ENCODE data around the gene HAO1.

HAO1 gene

DNA sequence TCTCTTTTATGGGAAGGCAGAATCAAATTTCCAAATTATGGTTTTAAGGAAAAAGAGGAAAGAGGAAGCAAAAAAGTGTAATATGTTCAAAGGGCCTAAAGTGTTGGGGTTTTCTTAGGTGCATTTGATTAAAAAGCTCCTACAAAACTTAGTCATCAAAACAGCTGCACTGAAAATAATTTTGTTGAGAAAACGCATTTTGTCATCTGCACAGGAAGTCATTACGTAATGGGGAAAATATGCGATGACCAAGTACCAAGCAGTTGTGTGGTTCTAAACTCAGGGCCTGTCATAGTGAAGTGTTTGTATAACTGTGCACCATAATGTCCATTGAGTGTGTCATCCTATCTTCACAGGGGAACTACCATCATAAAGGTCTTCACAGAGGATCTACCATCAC is 15.6 kb downstream of the HAO1 start:
- Histone ChIP-seq H2AFZ (ENCODE audit: low read length) (no peak overlapping the region), H3K27ac (replicated peaks; ENCODE audit: low read length) (no peak overlapping the region), H3K18ac (ENCODE audit: low read length) (no peak overlapping the region), H3K14ac (ENCODE audit: low read length) (no peak overlapping the region), H2BK12ac (ENCODE audit: low read length) (no peak overlapping the region), H3K4me1 (ENCODE audit: control insufficient read depth in 2 of 2, insufficient read depth in 1 of 2, low read depth in 1 of 2, low read length in 2 of 2) (no peaks in the 10 kb centered on the region), H3K9ac (ENCODE audit: low read depth, low read length, poor library complexity) (no peak overlapping the region), H4K8ac (ENCODE audit: low read depth, low read length) (no peak overlapping the region), H3K27me3 (ENCODE audit: control insufficient read depth in 3 of 3, insufficient read depth in 3 of 3, low read depth in 1 of 3, low read length in 3 of 3) (no peaks in the 10 kb centered on the region), H2BK120ac (ENCODE audit: low read depth, low read length) (no peak overlapping the region), H3K23ac (ENCODE audit: low read depth, low read length, poor library complexity) (no peak overlapping the region), H3K4ac (ENCODE audit: low read length) (no peak overlapping the region), H2AK5ac (ENCODE audit: low read depth, low read length) (no peak overlapping the region), H3K79me1 (ENCODE audit: low read depth, low read length) (no peaks in the 10 kb centered on the region), H3K4me3 (ENCODE audit: low read length in 2 of 2) (no peak overlapping the region), H3K9me3 (replicated peaks in 1 of 2; ENCODE audit: control insufficient read depth in 2 of 2, insufficient read depth in 1 of 2, low read depth in 1 of 2, low read length in 2 of 2) (no peaks in the 10 kb centered on the region), H3K4me2 (ENCODE audit: insufficient read depth, low read length, poor library complexity, severe bottlenecking) (no peak overlapping the region), H4K91ac (ENCODE audit: low read depth, low read length, poor library complexity) (no peak overlapping the region), H3K36me3 (replicated peaks in 1 of 2; ENCODE audit: control insufficient read depth in 2 of 2, insufficient read depth in 2 of 2, low read length in 2 of 2) (no peaks in the 10 kb centered on the region), H2BK15ac (ENCODE audit: low read length) (no peak overlapping the region), H2BK5ac (ENCODE audit: low read length) (no peak overlapping the region)
- WGBS, 2 donors (ENCODE audit: extremely low coverage in 2 of 2, insufficient read length in 2 of 2, insufficient replicate concordance in 1 of 2): no CpG with 5 or more reads among the region's 3 CpGs
- DNase-seq (ENCODE audit: low spot score): no peak

DNA sequence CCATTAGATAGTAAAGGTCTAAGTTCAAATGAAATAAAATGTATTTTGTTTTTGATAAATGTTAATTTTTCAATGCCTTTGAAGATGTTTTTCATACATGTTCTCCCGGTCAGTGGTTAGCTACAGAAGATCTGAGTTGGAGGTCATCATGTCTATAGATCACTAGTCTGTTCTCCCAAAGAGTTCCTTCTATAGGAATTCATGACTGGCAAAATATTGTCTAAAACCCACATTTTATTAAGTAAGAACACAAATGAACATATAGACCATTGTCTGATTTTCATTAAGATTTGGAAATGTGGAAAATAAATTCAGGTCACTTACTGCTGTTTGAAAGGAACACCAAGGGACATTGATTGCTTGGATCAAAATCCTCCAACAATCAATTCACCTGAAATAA is 23.6 kb downstream of the HAO1 start:
- no CpG with 5 or more reads among the region's 1 CpG for WGBS, 2 donors (ENCODE audit: extremely low coverage in 2 of 2, insufficient read length in 2 of 2, insufficient replicate concordance in 1 of 2)
- peaks cover 0 to 3% (median 0%) of the 10 kb centered on the region in 3 experiments for H3K27me3 ChIP-seq (ENCODE audit: control insufficient read depth in 3 of 3, insufficient read depth in 3 of 3, low read depth in 1 of 3, low read length in 3 of 3)
- no peak overlapping the region for H3K4me2 ChIP-seq (ENCODE audit: insufficient read depth, low read length, poor library complexity, severe bottlenecking)
- DNase-seq (ENCODE audit: low spot score): no peak
- H4K8ac ChIP-seq (ENCODE audit: low read depth, low read length): no peak overlapping the region
- H3K14ac ChIP-seq (ENCODE audit: low read length): no peak overlapping the region
- no peak overlapping the region for H2BK12ac ChIP-seq (ENCODE audit: low read length)
- H3K79me1 ChIP-seq (ENCODE audit: low read depth, low read length): no peaks in the 10 kb centered on the region
- no peak overlapping the region for H2BK5ac ChIP-seq (ENCODE audit: low read length)
- no peak overlapping the region for H3K4me3 ChIP-seq (ENCODE audit: low read length in 2 of 2)
- no peak overlapping the region for H4K91ac ChIP-seq (ENCODE audit: low read depth, low read length, poor library complexity)
- no peak overlapping the region for H3K23ac ChIP-seq (ENCODE audit: low read depth, low read length, poor library complexity)
- H2AK5ac ChIP-seq (ENCODE audit: low read depth, low read length): no peak overlapping the region
- no peak overlapping the region for H3K9ac ChIP-seq (ENCODE audit: low read depth, low read length, poor library complexity)
- H2BK15ac ChIP-seq (ENCODE audit: low read length): no peak overlapping the region
- no peaks in the 10 kb centered on the region for H3K36me3 ChIP-seq (replicated peaks in 1 of 2; ENCODE audit: control insufficient read depth in 2 of 2, insufficient read depth in 2 of 2, low read length in 2 of 2)
- H3K4ac ChIP-seq (ENCODE audit: low read length): no peak overlapping the region
- H2BK120ac ChIP-seq (ENCODE audit: low read depth, low read length): no peak overlapping the region
- H3K4me1 ChIP-seq (ENCODE audit: control insufficient read depth in 2 of 2, insufficient read depth in 1 of 2, low read depth in 1 of 2, low read length in 2 of 2): peaks cover 0 to 4% of the 10 kb centered on the region in 2 donors
- no peak overlapping the region for H3K27ac ChIP-seq (replicated peaks; ENCODE audit: low read length)
- no peaks in the 10 kb centered on the region for H3K9me3 ChIP-seq (replicated peaks in 1 of 2; ENCODE audit: control insufficient read depth in 2 of 2, insufficient read depth in 1 of 2, low read depth in 1 of 2, low read length in 2 of 2)
- H3K18ac ChIP-seq (ENCODE audit: low read length): no peak overlapping the region
- no peak overlapping the region for H2AFZ ChIP-seq (ENCODE audit: low read length)

DNA sequence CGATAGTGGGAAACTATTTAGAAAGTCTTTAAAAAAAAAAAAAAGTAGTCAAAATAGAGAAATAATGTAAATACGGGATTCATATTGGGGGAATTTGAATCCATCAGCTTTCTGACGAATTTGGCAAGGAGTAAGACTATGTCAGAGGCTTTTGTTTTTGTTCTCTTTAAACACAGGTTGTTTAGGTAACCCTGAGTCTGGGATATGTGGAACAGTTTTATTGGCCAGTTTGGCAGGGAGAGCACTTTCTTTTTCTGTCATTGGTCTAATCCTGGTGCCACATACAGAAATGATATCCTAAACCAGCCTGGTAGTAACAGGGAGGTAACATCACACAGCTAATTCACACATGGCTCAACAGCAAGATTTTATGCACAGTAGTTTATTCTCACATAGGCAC is 27.7 kb downstream of the HAO1 start:
- peaks cover 0 to 4% of the 10 kb centered on the region in 2 donors for H3K4me1 ChIP-seq (ENCODE audit: control insufficient read depth in 2 of 2, insufficient read depth in 1 of 2, low read depth in 1 of 2, low read length in 2 of 2)
- no peak overlapping the region for H2BK120ac ChIP-seq (ENCODE audit: low read depth, low read length)
- H3K4me3 ChIP-seq (ENCODE audit: low read length in 2 of 2): no peak overlapping the region
- H2BK5ac ChIP-seq (ENCODE audit: low read length): no peak overlapping the region
- no peak for DNase-seq (ENCODE audit: low spot score)
- no peak overlapping the region for H4K8ac ChIP-seq (ENCODE audit: low read depth, low read length)
- no peak overlapping the region for H4K91ac ChIP-seq (ENCODE audit: low read depth, low read length, poor library complexity)
- no peak overlapping the region for H3K4me2 ChIP-seq (ENCODE audit: insufficient read depth, low read length, poor library complexity, severe bottlenecking)
- H2BK15ac ChIP-seq (ENCODE audit: low read length): no peak overlapping the region
- H3K27ac ChIP-seq (replicated peaks; ENCODE audit: low read length): no peak overlapping the region
- H2AK5ac ChIP-seq (ENCODE audit: low read depth, low read length): no peak overlapping the region
- H3K79me1 ChIP-seq (ENCODE audit: low read depth, low read length): no peaks in the 10 kb centered on the region
- H3K27me3 ChIP-seq (ENCODE audit: control insufficient read depth in 3 of 3, insufficient read depth in 3 of 3, low read depth in 1 of 3, low read length in 3 of 3): peaks cover 0 to 3% (median 0%) of the 10 kb centered on the region in 3 experiments
- no peak overlapping the region for H3K18ac ChIP-seq (ENCODE audit: low read length)
- no peaks in the 10 kb centered on the region for H3K36me3 ChIP-seq (replicated peaks in 1 of 2; ENCODE audit: control insufficient read depth in 2 of 2, insufficient read depth in 2 of 2, low read length in 2 of 2)
- no peak overlapping the region for H3K9ac ChIP-seq (ENCODE audit: low read depth, low read length, poor library complexity)
- no peak overlapping the region for H3K4ac ChIP-seq (ENCODE audit: low read length)
- no peaks in the 10 kb centered on the region for H3K9me3 ChIP-seq (replicated peaks in 1 of 2; ENCODE audit: control insufficient read depth in 2 of 2, insufficient read depth in 1 of 2, low read depth in 1 of 2, low read length in 2 of 2)
- no peak overlapping the region for H3K23ac ChIP-seq (ENCODE audit: low read depth, low read length, poor library complexity)
- no peak overlapping the region for H2AFZ ChIP-seq (ENCODE audit: low read length)
- H3K14ac ChIP-seq (ENCODE audit: low read length): no peak overlapping the region
- WGBS, 2 donors (ENCODE audit: extremely low coverage in 2 of 2, insufficient read length in 2 of 2, insufficient replicate concordance in 1 of 2): no CpG with 5 or more reads among the region's 3 CpGs
- H2BK12ac ChIP-seq (ENCODE audit: low read length): no peak overlapping the region

DNA sequence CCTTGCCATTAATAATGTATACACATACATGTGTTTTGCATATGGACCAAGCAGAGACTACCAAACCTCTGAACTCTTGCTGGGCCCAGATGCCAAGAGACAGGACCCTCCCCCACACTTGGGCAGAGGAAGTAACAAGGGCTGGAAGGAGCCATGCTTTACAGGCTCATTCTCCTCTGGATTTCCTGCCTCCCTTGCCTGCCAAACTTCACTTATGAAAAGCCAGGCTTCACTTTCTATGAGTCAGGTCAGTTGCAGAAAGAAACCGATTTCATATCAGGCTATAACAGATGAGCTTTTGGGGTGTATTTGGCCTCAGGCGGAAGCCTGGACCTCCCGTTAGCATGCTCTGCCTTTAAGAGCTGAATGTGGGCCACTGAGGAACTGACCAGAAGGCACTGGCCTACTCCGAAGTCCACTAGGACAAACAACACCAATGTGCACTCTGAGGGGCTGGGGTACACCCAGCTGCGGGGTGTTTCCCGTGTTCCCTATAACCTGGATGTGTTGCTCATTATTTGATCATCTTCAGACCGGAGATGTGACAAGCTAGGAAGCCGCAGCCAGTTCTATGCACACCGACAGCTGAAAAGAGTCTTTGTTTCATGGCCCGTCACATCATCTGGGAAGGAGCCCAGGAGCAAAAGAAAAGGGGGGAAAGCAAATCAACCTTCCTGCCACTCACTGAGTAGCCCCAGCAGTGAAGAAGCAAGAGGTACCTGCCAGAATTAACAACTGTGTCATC is 28.5 kb downstream of the HAO1 start:
- no peak overlapping the region for H3K4ac ChIP-seq (ENCODE audit: low read length)
- H3K4me3 ChIP-seq (ENCODE audit: low read length in 2 of 2): no peak overlapping the region
- WGBS, 2 donors (ENCODE audit: extremely low coverage in 2 of 2, insufficient read length in 2 of 2, insufficient replicate concordance in 1 of 2): no CpG with 5 or more reads among the region's 10 CpGs
- no peaks in the 10 kb centered on the region for H3K79me1 ChIP-seq (ENCODE audit: low read depth, low read length)
- no peak for DNase-seq (ENCODE audit: low spot score)
- H2BK120ac ChIP-seq (ENCODE audit: low read depth, low read length): no peak overlapping the region
- no peak overlapping the region for H3K4me2 ChIP-seq (ENCODE audit: insufficient read depth, low read length, poor library complexity, severe bottlenecking)
- H3K36me3 ChIP-seq (replicated peaks in 1 of 2; ENCODE audit: control insufficient read depth in 2 of 2, insufficient read depth in 2 of 2, low read length in 2 of 2): no peaks in the 10 kb centered on the region
- no peak overlapping the region for H2BK5ac ChIP-seq (ENCODE audit: low read length)
- no peak overlapping the region for H3K14ac ChIP-seq (ENCODE audit: low read length)
- no peak overlapping the region for H2AK5ac ChIP-seq (ENCODE audit: low read depth, low read length)
- peaks cover 0 to 3% (median 0%) of the 10 kb centered on the region in 3 experiments for H3K27me3 ChIP-seq (ENCODE audit: control insufficient read depth in 3 of 3, insufficient read depth in 3 of 3, low read depth in 1 of 3, low read length in 3 of 3)
- no peak overlapping the region for H3K23ac ChIP-seq (ENCODE audit: low read depth, low read length, poor library complexity)
- no peak overlapping the region for H4K8ac ChIP-seq (ENCODE audit: low read depth, low read length)
- H2BK15ac ChIP-seq (ENCODE audit: low read length): no peak overlapping the region
- H4K91ac ChIP-seq (ENCODE audit: low read depth, low read length, poor library complexity): no peak overlapping the region
- H2BK12ac ChIP-seq (ENCODE audit: low read length): no peak overlapping the region
- no peaks in the 10 kb centered on the region for H3K9me3 ChIP-seq (replicated peaks in 1 of 2; ENCODE audit: control insufficient read depth in 2 of 2, insufficient read depth in 1 of 2, low read depth in 1 of 2, low read length in 2 of 2)
- H2AFZ ChIP-seq (ENCODE audit: low read length): peak overlapping the region; percentile 41
- H3K4me1 ChIP-seq (ENCODE audit: control insufficient read depth in 2 of 2, insufficient read depth in 1 of 2, low read depth in 1 of 2, low read length in 2 of 2): peaks cover 0 to 4% of the 10 kb centered on the region in 2 donors
- H3K18ac ChIP-seq (ENCODE audit: low read length): no peak overlapping the region
- H3K27ac ChIP-seq (replicated peaks; ENCODE audit: low read length): no peak overlapping the region
- no peak overlapping the region for H3K9ac ChIP-seq (ENCODE audit: low read depth, low read length, poor library complexity)

Data from neuronal stem cell (in vitro differentiated cells).